Superior temporal gyrus (tissue), 1 donor: ENCODE results near the gene ANKZF1.

Source experiments
- DNase-seq: peaks from one replicate; pipeline ENCODE4 v3.0.0-alpha.2; 2016; ENCODE audit errors: extremely low spot score

ANKZF1 gene

GRCh38 chr2:219279916-219280516 lies 50.4 kb downstream of the ANKZF1 start:
- DNase-seq, result peak; percentile 66

- DNase-seq, result no peak
Measured at GRCh38 chr2:219280651-219281050, 51.0 kb downstream of the ANKZF1 start.

GRCh38 chr2:219281588-219281987 lies 52.0 kb downstream of the ANKZF1 start:
- no peak for DNase-seq

GRCh38 chr2:219282375-219282774 lies 52.8 kb downstream of the ANKZF1 start:
- peak; percentile 88 for DNase-seq

GRCh38 chr2:219282943-219283581 lies 53.5 kb downstream of the ANKZF1 start:
- DNase-seq, result peak; percentile 24

GRCh38 chr2:219284501-219285372 lies 55.1 kb downstream of the ANKZF1 start:
- DNase-seq, result no peak

GRCh38 chr2:219285373-219285735 lies 55.7 kb downstream of the ANKZF1 start:
- DNase-seq, result no peak

- DNase-seq, result peak; percentile 72
Measured at GRCh38 chr2:219285894-219286425, 56.4 kb downstream of the ANKZF1 start.
